CD4-positive, alpha-beta T cell treated with Interferon gamma for 1 hour (primary cell): Measurements from ENCODE around the gene MTX2.

Experiments
- DNase-seq: peaks from one replicate; pipeline ENCODE4 v3.0.0-alpha.2; 2020

Gene MTX2

DNA sequence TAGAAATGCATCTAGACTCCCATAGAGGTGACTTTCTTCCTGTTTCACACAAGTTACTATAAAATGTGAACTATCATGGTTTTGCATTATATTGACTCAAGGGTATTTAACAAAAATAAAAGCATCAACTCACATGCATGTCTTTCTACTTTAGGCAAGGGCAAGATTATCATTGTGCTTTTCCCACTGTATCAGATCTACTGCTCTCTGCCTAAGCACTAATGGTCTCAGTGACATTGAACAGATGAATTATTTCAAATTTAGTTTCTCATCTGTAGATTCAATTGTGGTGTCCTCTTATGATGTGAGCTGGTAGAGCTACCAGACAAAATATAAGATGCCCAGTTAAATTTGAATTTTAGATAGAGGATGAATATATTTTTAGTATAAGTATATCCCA is 113.9 kb downstream of the MTX2 start:
- DNase-seq = no peak

DNA sequence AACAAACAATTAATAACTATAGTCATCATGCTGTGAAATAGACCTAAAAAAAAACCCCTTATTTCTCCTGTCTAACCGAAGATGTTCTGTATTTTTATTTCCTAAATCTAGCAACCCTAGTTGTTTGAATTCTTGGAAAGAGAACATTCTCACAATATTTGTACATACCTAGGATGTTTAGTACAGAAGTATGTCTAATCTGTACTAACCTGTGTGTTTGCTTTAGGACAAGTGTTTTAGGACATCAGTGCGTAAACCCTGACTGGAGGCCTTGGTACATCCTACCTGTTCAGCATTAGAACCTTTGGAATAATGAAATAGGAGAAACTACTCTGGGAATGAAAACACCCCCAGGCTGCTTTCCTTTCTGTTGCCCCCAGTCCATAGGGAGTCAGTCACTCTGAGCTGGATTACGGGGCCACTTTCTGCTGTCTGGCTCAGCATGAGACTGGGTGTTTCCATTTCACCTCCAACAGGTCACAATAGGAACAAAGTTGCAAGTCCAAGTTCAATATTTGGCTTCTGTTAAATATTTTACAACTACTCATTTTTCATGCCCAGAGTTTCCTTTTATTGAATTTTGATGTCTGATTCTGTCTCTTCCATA is 114.7 kb downstream of the MTX2 start:
- no peak for DNase-seq

DNA sequence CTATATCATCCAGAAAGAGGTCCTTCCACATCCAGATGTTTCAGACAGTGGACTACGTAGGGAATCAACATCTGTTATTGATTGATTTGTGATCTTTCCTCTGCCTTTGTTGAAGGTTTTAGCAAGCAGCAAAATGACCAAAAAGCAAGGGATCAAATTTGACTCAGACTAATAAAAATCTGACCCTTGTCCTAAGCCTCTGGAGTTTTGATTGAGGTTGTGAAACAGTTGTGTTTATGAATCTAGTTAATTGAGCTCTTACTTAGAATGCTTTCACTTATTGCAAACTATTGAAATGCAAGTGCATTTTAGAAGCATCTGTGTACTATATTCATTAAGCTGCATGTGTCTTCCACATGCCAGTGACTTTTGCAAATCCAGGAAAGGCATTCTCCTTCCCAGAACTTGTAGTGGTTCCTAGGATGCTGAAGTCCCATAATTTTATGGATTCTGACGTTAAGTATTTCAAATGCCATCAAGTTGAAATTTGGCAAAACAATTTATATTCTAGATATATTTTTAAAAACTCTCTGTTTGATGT is 116.0 kb downstream of the MTX2 start:
- DNase-seq = no peak

DNA sequence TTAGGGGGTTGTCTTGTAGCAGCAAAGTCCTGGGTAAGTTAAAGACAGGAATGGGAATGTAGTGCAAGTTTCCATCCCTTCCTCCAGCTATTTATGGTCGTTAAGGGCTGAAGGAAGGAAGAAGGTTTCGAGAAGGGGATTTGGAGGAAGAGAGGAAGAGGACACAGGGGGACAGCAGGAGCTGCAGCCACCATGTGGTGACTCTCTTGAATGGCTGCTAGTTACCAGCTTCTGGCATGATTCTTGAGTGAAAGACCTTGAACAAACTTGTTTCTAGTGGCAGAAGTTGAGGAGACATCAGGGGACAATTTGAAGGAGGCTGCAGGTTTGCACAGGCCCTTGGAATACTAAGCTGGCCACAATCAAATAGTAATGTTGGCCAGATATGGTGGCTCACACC is 116.6 kb downstream of the MTX2 start:
- DNase-seq = no peak
